ENCODE measurements around the gene MPC1L. TPM values are rescaled to one million over a fixed set of nuclear protein-coding genes. Genes with fewer than 3 reads are reported as not detected.

MPC1L gene
- total and polyA plus RNA-seq, 2 experiments from 2014 or later: not detected

DNA sequence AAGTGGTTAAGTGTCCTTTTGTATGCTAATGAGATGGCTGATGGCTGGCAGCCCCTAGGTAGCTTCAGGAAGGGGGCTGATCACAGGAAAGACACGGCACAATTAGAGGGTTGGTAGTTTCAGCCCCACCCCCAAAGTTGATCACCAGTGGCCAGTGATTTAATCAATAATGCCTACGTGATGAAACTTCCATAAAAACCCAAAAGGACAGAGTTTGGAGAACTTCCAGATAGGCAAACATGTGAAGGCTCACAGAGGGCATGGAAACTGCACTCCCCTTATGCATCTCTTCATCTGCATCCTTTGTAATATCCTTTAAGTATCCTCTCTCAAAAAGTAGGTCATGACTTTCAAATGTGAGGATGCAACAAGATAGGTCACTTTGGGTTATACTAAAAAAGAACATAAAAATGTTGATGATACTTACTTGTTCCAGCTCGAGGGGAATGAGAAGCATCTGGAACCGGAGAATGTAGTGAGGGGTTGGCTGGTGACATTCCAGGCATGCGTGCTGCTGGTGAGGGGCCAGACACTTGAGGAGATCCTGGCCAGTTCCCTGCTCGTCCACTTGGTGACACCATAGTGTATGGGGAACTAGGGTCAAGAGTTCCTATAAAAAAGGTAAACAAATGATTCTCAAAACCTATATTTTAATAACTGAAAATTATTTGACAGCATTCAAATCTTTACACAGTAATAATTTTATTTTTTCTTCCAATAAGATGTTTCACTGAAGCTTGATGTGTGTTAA, 40.8 kb downstream of the MPC1L start:
- ATAC-seq: peak; percentile 87
- TF ChIP-seq, protein P1, sequence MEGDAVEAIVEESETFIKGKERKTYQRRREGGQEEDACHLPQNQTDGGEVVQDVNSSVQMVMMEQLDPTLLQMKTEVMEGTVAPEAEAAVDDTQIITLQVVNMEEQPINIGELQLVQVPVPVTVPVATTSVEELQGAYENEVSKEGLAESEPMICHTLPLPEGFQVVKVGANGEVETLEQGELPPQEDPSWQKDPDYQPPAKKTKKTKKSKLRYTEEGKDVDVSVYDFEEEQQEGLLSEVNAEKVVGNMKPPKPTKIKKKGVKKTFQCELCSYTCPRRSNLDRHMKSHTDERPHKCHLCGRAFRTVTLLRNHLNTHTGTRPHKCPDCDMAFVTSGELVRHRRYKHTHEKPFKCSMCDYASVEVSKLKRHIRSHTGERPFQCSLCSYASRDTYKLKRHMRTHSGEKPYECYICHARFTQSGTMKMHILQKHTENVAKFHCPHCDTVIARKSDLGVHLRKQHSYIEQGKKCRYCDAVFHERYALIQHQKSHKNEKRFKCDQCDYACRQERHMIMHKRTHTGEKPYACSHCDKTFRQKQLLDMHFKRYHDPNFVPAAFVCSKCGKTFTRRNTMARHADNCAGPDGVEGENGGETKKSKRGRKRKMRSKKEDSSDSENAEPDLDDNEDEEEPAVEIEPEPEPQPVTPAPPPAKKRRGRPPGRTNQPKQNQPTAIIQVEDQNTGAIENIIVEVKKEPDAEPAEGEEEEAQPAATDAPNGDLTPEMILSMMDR (conservative IDR thresholded peaks at IDR 0.05; ENCODE audit: low read depth in 2 of 2): peak; percentile 27 to 35; a peak in 3 of 4 replicates
- TF ChIP-seq STAT1 (IDR thresholded peaks at IDR 0.05; ENCODE audit: unreplicated experiment): no peak
- H3K9me3 Mint-ChIP-seq: no peaks in the 10 kb centered on the region; the same call in 2 of the 3 replicates
- no peaks in the 10 kb centered on the region for H3K9me2 ChIP-seq (ENCODE audit: insufficient read depth)
- no peaks in the 10 kb centered on the region for H3K79me2 ChIP-seq (replicated peaks; ENCODE audit: insufficient read depth)
- H2AFZ ChIP-seq: no peak overlapping the region
- H3K27ac Mint-ChIP-seq: no peak overlapping the region
- H3K36me3 ChIP-seq (ENCODE audit: insufficient read depth): peaks cover 29% of the 10 kb centered on the region; the same call in 1 of the 2 replicates
- H3K4me1 Mint-ChIP-seq: peaks cover 2% of the 10 kb centered on the region
- no peak overlapping the region for H3K4me3 Mint-ChIP-seq
- H3K4me3 ChIP-seq: no peak overlapping the region
- no peaks in the 10 kb centered on the region for H3K4me1 ChIP-seq (ENCODE audit: insufficient read depth)
- H3K27me3 ChIP-seq (ENCODE audit: insufficient read depth): no peaks in the 10 kb centered on the region
- no peak overlapping the region for H3K27ac ChIP-seq (ENCODE audit: low read depth)
- no peak overlapping the region for H3K4me2 ChIP-seq
- no peaks in the 10 kb centered on the region for H4K20me1 ChIP-seq (replicated peaks; ENCODE audit: insufficient read depth)
- no peaks in the 10 kb centered on the region for H3F3A ChIP-seq (replicated peaks; ENCODE audit: low read depth)
- H3K36me3 Mint-ChIP-seq (ENCODE audit: low read depth): peaks cover 79% of the 10 kb centered on the region
- peak; percentile 51 for DNase-seq (ENCODE audit: low spot score)
- peaks cover 4% of the 10 kb centered on the region for H3K27me3 Mint-ChIP-seq (ENCODE audit: insufficient read depth, low read depth, poor library complexity)

GRCh38 chrX:40671126-40671525, 47.9 kb downstream of the MPC1L start:
- no peak overlapping the region for H3K4me3 ChIP-seq
- ATAC-seq: no peak
- no peaks in the 10 kb centered on the region for H3K4me1 ChIP-seq (ENCODE audit: insufficient read depth)
- H3K4me2 ChIP-seq: no peak overlapping the region
- no peak overlapping the region for H2AFZ ChIP-seq
- DNase-seq (ENCODE audit: low spot score): no peak
- H3K27me3 ChIP-seq (ENCODE audit: insufficient read depth): no peaks in the 10 kb centered on the region
- H3K4me3 Mint-ChIP-seq: no peak overlapping the region
- peaks cover 2% of the 10 kb centered on the region for H3K4me1 Mint-ChIP-seq
- H3K79me2 ChIP-seq (replicated peaks; ENCODE audit: insufficient read depth): no peaks in the 10 kb centered on the region
- H3K27me3 Mint-ChIP-seq (ENCODE audit: insufficient read depth, low read depth, poor library complexity): peaks cover under 1% of the 10 kb centered on the region
- H4K20me1 ChIP-seq (replicated peaks; ENCODE audit: insufficient read depth): no peaks in the 10 kb centered on the region
- H3K9me3 Mint-ChIP-seq: no peaks in the 10 kb centered on the region; the same call in 2 of the 3 replicates
- no peak overlapping the region for H3K27ac Mint-ChIP-seq
- H3K36me3 Mint-ChIP-seq (ENCODE audit: low read depth): peaks cover 79% of the 10 kb centered on the region
- no peaks in the 10 kb centered on the region for H3F3A ChIP-seq (replicated peaks; ENCODE audit: low read depth)
- H3K27ac ChIP-seq (ENCODE audit: low read depth): no peak overlapping the region
- H3K9me2 ChIP-seq (ENCODE audit: insufficient read depth): no peaks in the 10 kb centered on the region
- peaks cover 39% of the 10 kb centered on the region for H3K36me3 ChIP-seq (ENCODE audit: insufficient read depth)
- TF ChIP-seq EZH2phosphoT487 (IDR thresholded peaks at IDR 0.05; ENCODE audit: unreplicated experiment) (no peak), JUNB (IDR thresholded peaks at IDR 0.05; ENCODE audit: unreplicated experiment) (no peak), ZNF114 (CRISPR knock-in tag; IDR thresholded peaks at IDR 0.05) (no peak), CREB1 (CRISPR knock-in tag; IDR thresholded peaks at IDR 0.05; ENCODE audit: low read depth) (no peak), POLR2AphosphoS5 (IDR thresholded peaks at IDR 0.05; ENCODE audit: low read depth) (no peak), STAT1 (IDR thresholded peaks at IDR 0.05; ENCODE audit: unreplicated experiment) (no peak)
- TF ChIP-seq, protein P2, sequence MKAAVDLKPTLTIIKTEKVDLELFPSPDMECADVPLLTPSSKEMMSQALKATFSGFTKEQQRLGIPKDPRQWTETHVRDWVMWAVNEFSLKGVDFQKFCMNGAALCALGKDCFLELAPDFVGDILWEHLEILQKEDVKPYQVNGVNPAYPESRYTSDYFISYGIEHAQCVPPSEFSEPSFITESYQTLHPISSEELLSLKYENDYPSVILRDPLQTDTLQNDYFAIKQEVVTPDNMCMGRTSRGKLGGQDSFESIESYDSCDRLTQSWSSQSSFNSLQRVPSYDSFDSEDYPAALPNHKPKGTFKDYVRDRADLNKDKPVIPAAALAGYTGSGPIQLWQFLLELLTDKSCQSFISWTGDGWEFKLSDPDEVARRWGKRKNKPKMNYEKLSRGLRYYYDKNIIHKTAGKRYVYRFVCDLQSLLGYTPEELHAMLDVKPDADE (IDR thresholded peaks at IDR 0.05): no peak
- TF ChIP-seq, protein P3, sequence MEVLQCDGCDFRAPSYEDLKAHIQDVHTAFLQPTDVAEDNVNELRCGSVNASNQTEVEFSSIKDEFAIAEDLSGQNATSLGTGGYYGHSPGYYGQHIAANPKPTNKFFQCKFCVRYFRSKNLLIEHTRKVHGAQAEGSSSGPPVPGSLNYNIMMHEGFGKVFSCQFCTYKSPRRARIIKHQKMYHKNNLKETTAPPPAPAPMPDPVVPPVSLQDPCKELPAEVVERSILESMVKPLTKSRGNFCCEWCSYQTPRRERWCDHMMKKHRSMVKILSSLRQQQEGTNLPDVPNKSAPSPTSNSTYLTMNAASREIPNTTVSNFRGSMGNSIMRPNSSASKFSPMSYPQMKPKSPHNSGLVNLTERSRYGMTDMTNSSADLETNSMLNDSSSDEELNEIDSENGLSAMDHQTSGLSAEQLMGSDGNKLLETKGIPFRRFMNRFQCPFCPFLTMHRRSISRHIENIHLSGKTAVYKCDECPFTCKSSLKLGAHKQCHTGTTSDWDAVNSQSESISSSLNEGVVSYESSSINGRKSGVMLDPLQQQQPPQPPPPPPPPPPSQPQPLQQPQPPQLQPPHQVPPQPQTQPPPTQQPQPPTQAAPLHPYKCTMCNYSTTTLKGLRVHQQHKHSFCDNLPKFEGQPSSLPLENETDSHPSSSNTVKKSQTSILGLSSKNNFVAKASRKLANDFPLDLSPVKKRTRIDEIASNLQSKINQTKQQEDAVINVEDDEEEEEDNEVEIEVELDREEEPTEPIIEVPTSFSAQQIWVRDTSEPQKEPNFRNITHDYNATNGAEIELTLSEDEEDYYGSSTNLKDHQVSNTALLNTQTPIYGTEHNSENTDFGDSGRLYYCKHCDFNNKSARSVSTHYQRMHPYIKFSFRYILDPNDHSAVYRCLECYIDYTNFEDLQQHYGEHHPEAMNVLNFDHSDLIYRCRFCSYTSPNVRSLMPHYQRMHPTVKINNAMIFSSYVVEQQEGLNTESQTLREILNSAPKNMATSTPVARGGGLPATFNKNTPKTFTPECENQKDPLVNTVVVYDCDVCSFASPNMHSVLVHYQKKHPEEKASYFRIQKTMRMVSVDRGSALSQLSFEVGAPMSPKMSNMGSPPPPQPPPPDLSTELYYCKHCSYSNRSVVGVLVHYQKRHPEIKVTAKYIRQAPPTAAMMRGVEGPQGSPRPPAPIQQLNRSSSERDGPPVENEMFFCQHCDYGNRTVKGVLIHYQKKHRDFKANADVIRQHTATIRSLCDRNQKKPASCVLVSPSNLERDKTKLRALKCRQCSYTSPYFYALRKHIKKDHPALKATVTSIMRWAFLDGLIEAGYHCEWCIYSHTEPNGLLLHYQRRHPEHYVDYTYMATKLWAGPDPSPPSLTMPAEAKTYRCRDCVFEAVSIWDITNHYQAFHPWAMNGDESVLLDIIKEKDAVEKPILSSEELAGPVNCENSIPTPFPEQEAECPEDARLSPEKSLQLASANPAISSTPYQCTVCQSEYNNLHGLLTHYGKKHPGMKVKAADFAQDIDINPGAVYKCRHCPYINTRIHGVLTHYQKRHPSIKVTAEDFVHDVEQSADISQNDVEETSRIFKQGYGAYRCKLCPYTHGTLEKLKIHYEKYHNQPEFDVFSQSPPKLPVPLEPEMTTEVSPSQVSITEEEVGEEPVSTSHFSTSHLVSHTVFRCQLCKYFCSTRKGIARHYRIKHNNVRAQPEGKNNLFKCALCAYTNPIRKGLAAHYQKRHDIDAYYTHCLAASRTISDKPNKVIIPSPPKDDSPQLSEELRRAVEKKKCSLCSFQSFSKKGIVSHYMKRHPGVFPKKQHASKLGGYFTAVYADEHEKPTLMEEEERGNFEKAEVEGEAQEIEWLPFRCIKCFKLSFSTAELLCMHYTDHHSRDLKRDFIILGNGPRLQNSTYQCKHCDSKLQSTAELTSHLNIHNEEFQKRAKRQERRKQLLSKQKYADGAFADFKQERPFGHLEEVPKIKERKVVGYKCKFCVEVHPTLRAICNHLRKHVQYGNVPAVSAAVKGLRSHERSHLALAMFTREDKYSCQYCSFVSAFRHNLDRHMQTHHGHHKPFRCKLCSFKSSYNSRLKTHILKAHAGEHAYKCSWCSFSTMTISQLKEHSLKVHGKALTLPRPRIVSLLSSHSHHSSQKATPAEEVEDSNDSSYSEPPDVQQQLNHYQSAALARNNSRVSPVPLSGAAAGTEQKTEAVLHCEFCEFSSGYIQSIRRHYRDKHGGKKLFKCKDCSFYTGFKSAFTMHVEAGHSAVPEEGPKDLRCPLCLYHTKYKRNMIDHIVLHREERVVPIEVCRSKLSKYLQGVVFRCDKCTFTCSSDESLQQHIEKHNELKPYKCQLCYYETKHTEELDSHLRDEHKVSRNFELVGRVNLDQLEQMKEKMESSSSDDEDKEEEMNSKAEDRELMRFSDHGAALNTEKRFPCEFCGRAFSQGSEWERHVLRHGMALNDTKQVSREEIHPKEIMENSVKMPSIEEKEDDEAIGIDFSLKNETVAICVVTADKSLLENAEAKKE (CRISPR knock-in tag; IDR thresholded peaks at IDR 0.05): no peak
- TF ChIP-seq, protein P1 (conservative IDR thresholded peaks at IDR 0.05; ENCODE audit: low read depth in 2 of 2): no peak
